Right lobe of liver (tissue), 6 donors: Measurements from ENCODE around the gene GALK1. TPM values are rescaled to one million over a fixed set of nuclear protein-coding genes. Genes with fewer than 3 reads are reported as not detected.

Source experiments
- ATAC-seq, 4 donors: fragments of 200-7000 bp; cut with Tn5 transposase; one replicate each; pipeline ENCODE4 v1.9.1; 2020; ENCODE audit warnings: mild to moderate bottlenecking in 4 of 4, moderate library complexity in 4 of 4
- DNase-seq, 3 donors: peaks; one replicate each; pipeline ENCODE4 v3.0.0-alpha.2; 2020
- H3K27ac ChIP-seq, 3 donors: fragments of 200-600 bp; one replicate each; pipeline ENCODE4 v1.8.0; 2022
- H3K27me3 ChIP-seq, 2 donors: fragments of 200-600 bp; one replicate each; pipeline ENCODE4 v1.8.0; 2022
- H3K36me3 ChIP-seq, 4 donors: fragments of 200-600 bp; sonication (generic) in 1 of 4; one replicate each; pipeline versions ENCODE4 v1.5.1 to v1.8.0; 2017 to 2022; ENCODE audit warnings: control low read depth in 1 of 4
- H3K4me1 ChIP-seq, 4 donors: fragments of 200-600 bp; sonication (generic) in 1 of 4; one replicate each; pipeline versions ENCODE4 v1.5.1 to v1.8.0; 2017 to 2022; ENCODE audit warnings: control low read depth in 1 of 4
- H3K4me3 ChIP-seq, 3 donors: fragments of 200-600 bp; one replicate each; pipeline ENCODE4 v1.8.0; 2022
- H3K9me3 ChIP-seq, 4 donors: fragments of 200-600 bp; sonication (generic) in 1 of 4; one replicate each; pipeline versions ENCODE4 v1.5.1 to v1.8.0; 2017 to 2022; ENCODE audit warnings: control low read depth in 1 of 4
- CTCF ChIP-seq, 4 donors: fragments of 200-600 bp in 3 of 4; fragments of 450-650 bp in 1 of 4; IDR thresholded peaks; one replicate each; pipeline versions ENCODE4 v1.5.1 to v1.8.0; 2016 to 2022; ENCODE audit warnings: antibody characterized with exemption in 4 of 4, mild to moderate bottlenecking in 2 of 4
- POLR2A ChIP-seq: fragments of 450-650 bp; IDR thresholded peaks from one replicate; pipeline ENCODE4 v1.6.1; 2017; ENCODE audit warnings: antibody characterized with exemption, mild to moderate bottlenecking
- WGBS: methylation state at CpG from one replicate; pipeline ENCODE4 v1.1.6; 2018; ENCODE audit warnings: low coverage, low lambda C conversion rate; ENCODE audit not compliant: insufficient coverage; ENCODE audit errors: missing lambda C conversion rate; 5-methylcytosine and 5-hydroxymethylcytosine counted together
- intact Hi-C, 2 donors: fragments of 100-400 bp; cut with DNase I; formaldehyde crosslinking; loops; one replicate each; pipeline versions ENCODE4 v1.11.2 to v1.14.1; 2022
- long read RNA-seq: library from polyadenylated mRNA; unstranded; transcript quantifications from one replicate; pipeline ENCODE4 v2.0.0, GENCODE V29; 2019
- total RNA-seq, 6 experiments: library from RNA; depleted of rRNA in 2 of 6; stranded (reverse); fragments of >200 nt in 2 of 6; fragmentation: NEBNext Ultra II Directional in 3 of 6; extraction: Animal tissue kit (Norgen Biotek cat#: 25700) in 3 of 6; gene quantifications; one replicate each; pipeline versions ENCODE4 v1.1.0 to v1.2.4, GENCODE V29; 2016 to 2023
- donor health status: DM: no; HTN: yes; CAD: no.
- donor health status: DM: no; HTN: no; CAD: no.
- donor health status: DM: no; HTN: no; CAD: no.
- donor health status: DM: no; HTN: yes; CAD: no.
- donor health status: DM: no; HTN: yes; CAD: no.

GALK1 gene
- 10 to 100 TPM; 38.6 to 87.4 (median 76.9) TPM for total RNA-seq
- long read RNA-seq, transcript GALK1-205 (8 exons, 1,866 nt), result major isoform, 21 of 22 reads
- long read RNA-seq, partial matches to known transcripts, result 1 of 22 reads
- long read RNA-seq, other reads (novel, unspliced or antisense), result 0 of 22 reads

- Histone ChIP-seq H3K36me3 (no peaks in the 10 kb centered on the region), H3K9me3 (no peaks in the 10 kb centered on the region), H3K4me3 (peak within 1 kb of the TSS; percentile 72 to 82 (median 74)), H3K27me3 (no peaks in the 10 kb centered on the region), H3K4me1 (peaks cover 0 to 20% (median 7%) of the 10 kb centered on the region in 4 donors), H3K27ac (peak within 1 kb of the TSS; percentile 66 to 84 (median 72))
- ATAC-seq (peak; percentile 76 to 89 (median 85)), DNase-seq (peak; percentile 81 to 86 (median 84))
- WGBS, result 2% methylated on average over 11 of the region's 71 CpGs
- intact Hi-C loops, result no loop called here
- TF ChIP-seq POLR2A (peak; percentile 69), CTCF (IDR thresholded peaks at IDR 0.05) (peak; percentile 54 to 61 (median 58))
Observed at GRCh38 chr17:75764711-75765421, at the start of gene GALK1. TSS of gene GALK1 (minus strand) at chr17:75765192. CDS start at chr17:75765136, 56 bp downstream.

DNA sequence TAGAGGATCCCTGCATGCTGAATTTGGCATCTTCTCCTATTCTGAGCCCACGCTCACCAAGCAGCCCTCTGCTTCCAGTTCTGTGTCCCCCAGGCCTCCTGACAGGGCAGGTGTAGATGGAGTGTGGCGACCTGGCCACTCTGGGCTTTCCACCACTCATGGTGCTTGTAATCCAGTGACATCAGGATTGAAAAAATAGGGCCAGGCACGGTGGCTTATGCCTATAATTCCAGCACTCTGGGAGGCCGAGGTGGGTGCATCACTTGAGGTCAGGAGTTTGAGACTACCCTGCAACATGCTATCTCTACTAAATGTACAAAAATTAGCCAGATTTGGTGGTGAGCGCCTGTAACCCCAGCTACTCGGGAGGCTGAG, 49.0 kb upstream of the GALK1 start:
- WGBS, result 94% methylated on average over 2 of the region's 6 CpGs
- intact Hi-C loops, result no loop called here

GRCh38 chr17:75813081-75814020, 48.4 kb upstream of the GALK1 start:
- TF ChIP-seq CTCF (IDR thresholded peaks at IDR 0.05), result no peak
- no peak for TF ChIP-seq POLR2A
- DNase-seq (peak in 2 of 3 donors; percentile 45 to 46), ATAC-seq (no peak)
- Histone ChIP-seq H3K4me1 (peaks cover 0 to 14% (median 7%) of the 10 kb centered on the region in 4 donors), H3K27me3 (no peaks in the 10 kb centered on the region), H3K36me3 (peaks cover 0 to 33% (median 14%) of the 10 kb centered on the region in 4 donors), H3K9me3 (no peaks in the 10 kb centered on the region), H3K4me3 (no peak overlapping the region), H3K27ac (no peak overlapping the region)
- intact Hi-C loops, result no loop called here
- WGBS, result 89% methylated on average over 12 of the region's 24 CpGs

More for the DNA sequence above, 49.0 kb upstream of the GALK1 start:
- Histone ChIP-seq H3K4me3 (no peak overlapping the region), H3K27me3 (no peaks in the 10 kb centered on the region), H3K4me1 (peaks cover 0 to 10% (median 7%) of the 10 kb centered on the region in 4 donors), H3K27ac (no peak overlapping the region), H3K36me3 (peaks cover 0 to 40% (median 19%) of the 10 kb centered on the region in 4 donors), H3K9me3 (no peaks in the 10 kb centered on the region)
- TF ChIP-seq POLR2A, result no peak
- no peak for TF ChIP-seq CTCF (IDR thresholded peaks at IDR 0.05)
- ATAC-seq, result no peak
- DNase-seq, result no peak

DNA sequence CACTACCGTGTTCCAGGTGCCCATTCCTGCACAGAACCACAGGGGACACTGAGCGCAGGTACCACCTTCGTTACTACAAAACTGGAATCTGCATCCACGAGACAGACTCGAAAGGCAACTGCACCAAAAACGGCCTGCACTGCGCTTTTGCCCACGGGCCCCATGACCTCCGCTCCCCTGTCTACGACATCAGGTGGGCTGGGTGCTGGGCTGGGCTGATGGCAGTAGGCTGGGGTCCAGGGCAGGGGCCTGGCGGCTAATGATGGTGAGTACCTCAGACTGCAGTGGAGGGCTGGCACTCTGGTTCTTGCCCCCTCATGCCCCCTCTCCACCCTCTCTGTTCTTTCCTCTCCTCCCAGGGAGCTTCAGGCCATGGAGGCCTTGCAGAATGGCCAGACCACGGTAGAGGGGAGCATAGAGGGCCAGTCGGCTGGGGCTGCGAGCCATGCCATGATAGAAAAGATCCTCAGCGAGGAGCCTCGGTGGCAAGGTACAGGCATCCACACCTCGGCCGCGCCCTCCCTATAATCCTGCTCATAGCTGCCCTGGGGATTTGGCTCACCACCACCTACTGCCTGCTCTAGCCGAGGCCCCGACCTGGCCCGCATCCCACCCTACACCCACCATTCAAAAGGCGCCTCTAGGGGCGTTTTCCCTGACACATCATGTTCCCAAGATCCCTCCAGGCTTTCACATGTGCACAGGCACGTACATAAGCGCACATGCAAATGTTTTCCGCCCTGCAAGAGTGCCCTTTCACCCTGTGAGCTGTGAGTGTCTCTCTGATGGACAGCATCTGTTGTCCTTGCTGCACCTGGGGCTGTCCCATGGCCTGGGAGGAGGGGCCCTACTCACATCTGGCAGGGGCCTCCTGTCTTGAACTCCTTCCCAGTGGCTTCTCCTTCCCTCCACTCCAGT, 47.4 kb upstream of the GALK1 start:
- Histone ChIP-seq H3K36me3 (peaks cover 0 to 30% (median 12%) of the 10 kb centered on the region in 4 donors), H3K9me3 (no peaks in the 10 kb centered on the region), H3K4me1 (peaks cover 0 to 16% (median 7%) of the 10 kb centered on the region in 4 donors), H3K27me3 (no peaks in the 10 kb centered on the region), H3K27ac (no peak overlapping the region), H3K4me3 (no peak overlapping the region)
- no peak for ATAC-seq
- TF ChIP-seq POLR2A (no peak), CTCF (IDR thresholded peaks at IDR 0.05) (no peak)
- intact Hi-C loops, result no loop called here
- peak in 2 of 3 donors; percentile 37 to 43 for DNase-seq
- WGBS, result 94% methylated on average over 11 of the region's 27 CpGs
